SKM-1 treated with dmso at 0.1 percent for 144 hours (cell line): ENCODE results near the gene LMX1B.
A peak's percentile ranks its signal among the peaks of the same experiment; 100 is the strongest.

Source experiments
- DNase-seq: peaks from one replicate; lab custom pipeline; 2025; ENCODE audit not compliant: unreplicated experiment; lab: John Stamatoyannopoulos, UW

The LMX1B gene

GRCh38 chr9:126604059-126605055 lies 9.4 kb upstream of the LMX1B start:
- DNase-seq: no peak

GRCh38 chr9:126605792-126606482 lies 7.8 kb upstream of the LMX1B start:
- no peak for DNase-seq

GRCh38 chr9:126606483-126606870 lies 7.3 kb upstream of the LMX1B start:
- no peak for DNase-seq

GRCh38 chr9:126607086-126607485 lies 6.6 kb upstream of the LMX1B start:
- no peak for DNase-seq

- no peak for DNase-seq
Measured at GRCh38 chr9:126607731-126608130, 6.0 kb upstream of the LMX1B start.

- no peak for DNase-seq
Measured at GRCh38 chr9:126608551-126608950, 5.2 kb upstream of the LMX1B start.

GRCh38 chr9:126609191-126609590 lies 4.5 kb upstream of the LMX1B start:
- no peak for DNase-seq

- no peak for DNase-seq
Measured at GRCh38 chr9:126609711-126610388, 3.9 kb upstream of the LMX1B start.

GRCh38 chr9:126611193-126611591 lies 2.5 kb upstream of the LMX1B start:
- no peak for DNase-seq

- DNase-seq: peak; percentile 34
Measured at GRCh38 chr9:126611592-126612325, 2.0 kb upstream of the LMX1B start.

- no peak for DNase-seq
Measured at GRCh38 chr9:126612326-126612812, 1.4 kb upstream of the LMX1B start.

GRCh38 chr9:126612813-126613641 lies 701 bp upstream of the LMX1B start:
- DNase-seq: no peak

- no peak for DNase-seq
Measured at GRCh38 chr9:126614088-126614454, 343 bp downstream of the LMX1B start.

- no peak for DNase-seq
Measured at GRCh38 chr9:126614455-126615244, 922 bp downstream of the LMX1B start.

- DNase-seq: no peak
Measured at GRCh38 chr9:126615245-126615790, 1.6 kb downstream of the LMX1B start.

GRCh38 chr9:126615791-126616447 lies 2.2 kb downstream of the LMX1B start:
- no peak for DNase-seq

GRCh38 chr9:126616521-126616976 lies 2.8 kb downstream of the LMX1B start:
- DNase-seq: no peak
